Mesendoderm (in vitro differentiated cells): ENCODE data around the gene GPRIN1.

Experiments used
- DNase-seq: peaks from one replicate; pipeline ENCODE4 v3.0.0; 2013
- H2AK5ac ChIP-seq: 2 replicates; pipeline ENCODE4 v1.6.1; 2013; ENCODE audit warnings: low read length, inconsistent platforms
- H2BK120ac ChIP-seq: 2 replicates; pipeline ENCODE4 v1.6.1; 2013; ENCODE audit warnings: low read depth, mild to moderate bottlenecking, low read length, moderate library complexity, mixed read lengths
- H2BK15ac ChIP-seq: replicated peaks from 2 replicates; pipeline ENCODE4 v1.6.1; 2013; ENCODE audit warnings: low read depth, mild to moderate bottlenecking, moderate library complexity
- H2BK5ac ChIP-seq: 2 replicates; pipeline ENCODE4 v1.6.1; 2013; ENCODE audit warnings: low read length, inconsistent platforms
- H3K18ac ChIP-seq: 2 replicates; pipeline ENCODE4 v1.6.1; 2013; ENCODE audit warnings: mild to moderate bottlenecking, low read length, mixed read lengths
- H3K23ac ChIP-seq: one replicate; pipeline ENCODE4 v1.6.1; 2013; ENCODE audit warnings: low read length
- H3K27ac ChIP-seq: 2 replicates; pipeline ENCODE4 v1.5.1; 2013; ENCODE audit warnings: low read depth, mild to moderate bottlenecking, inconsistent platforms, low read length, moderate library complexity
- H3K27me3 ChIP-seq: 2 replicates; pipeline ENCODE4 v1.6.1; 2013; ENCODE audit warnings: low read length, control low read depth, mild to moderate bottlenecking, inconsistent platforms; ENCODE audit not compliant: insufficient read depth, poor library complexity
- H3K36me3 ChIP-seq: 2 replicates; pipeline ENCODE4 v1.6.1; 2013; ENCODE audit warnings: low read length, inconsistent platforms; ENCODE audit not compliant: control insufficient read depth, insufficient read depth
- H3K4ac ChIP-seq: one replicate; pipeline ENCODE4 v1.6.1; 2013; ENCODE audit warnings: low read depth, mild to moderate bottlenecking, low read length, moderate library complexity
- H3K4me1 ChIP-seq: 2 replicates; pipeline ENCODE4 v1.6.1; 2013; ENCODE audit warnings: low read depth, low read length, inconsistent platforms; ENCODE audit not compliant: control insufficient read depth
- H3K4me2 ChIP-seq: 2 replicates; pipeline ENCODE4 v1.6.1; 2013; ENCODE audit warnings: low read length
- H3K4me3 ChIP-seq: 2 replicates; pipeline ENCODE4 v1.5.1; 2013; ENCODE audit warnings: mild to moderate bottlenecking, low read length
- H3K56ac ChIP-seq: one replicate; pipeline ENCODE4 v1.6.1; 2013; ENCODE audit warnings: low read length
- H3K79me1 ChIP-seq: 2 replicates; pipeline ENCODE4 v1.6.1; 2013; ENCODE audit warnings: low read length, inconsistent platforms
- H3K79me2 ChIP-seq: 2 replicates; pipeline ENCODE4 v1.6.1; 2013; ENCODE audit warnings: mild to moderate bottlenecking, low read length; ENCODE audit not compliant: control insufficient read depth, insufficient read depth
- H3K9ac ChIP-seq: 2 replicates; pipeline ENCODE4 v1.6.1; 2013; ENCODE audit warnings: low read length, inconsistent platforms
- H4K5ac ChIP-seq: one replicate; pipeline ENCODE4 v1.6.1; 2013; ENCODE audit warnings: low read length
- H4K8ac ChIP-seq: one replicate; pipeline ENCODE4 v1.6.1; 2013; ENCODE audit warnings: low read depth, mild to moderate bottlenecking, control low read depth, low read length, moderate library complexity
- WGBS: extraction: QIAGEN DNeasy Blood & Tissue Kit; methylation state at CpG from one replicate; pipeline ENCODE4 v1.1.7; 2013; ENCODE audit warnings: low lambda C conversion rate, missing lambda C conversion rate; ENCODE audit not compliant: insufficient coverage; ENCODE audit errors: extremely low coverage; 5-methylcytosine and 5-hydroxymethylcytosine counted together

GPRIN1 gene

DNA sequence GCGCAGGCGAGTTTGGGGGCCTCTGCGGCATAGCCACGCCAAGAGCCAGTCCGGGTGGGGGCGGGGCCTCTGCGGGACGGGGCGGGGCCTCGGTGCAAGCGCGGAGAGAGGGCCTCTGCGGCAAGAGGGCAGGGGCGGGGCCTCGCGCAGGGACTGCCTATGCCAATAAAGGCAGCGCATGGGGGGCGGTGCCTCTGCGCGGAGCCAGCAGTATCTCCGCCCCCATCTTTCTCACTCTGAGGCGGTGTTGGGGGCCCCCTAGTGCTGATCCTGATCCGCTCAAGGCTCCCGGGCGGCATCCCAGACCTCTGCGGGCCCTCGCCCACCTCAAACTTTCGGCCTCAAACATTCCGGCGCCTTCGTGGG, 9.2 kb upstream of the GPRIN1 start:
- no peaks in the 10 kb centered on the region for H3K79me2 ChIP-seq
- H3K4me1 ChIP-seq = peaks cover 2% of the 10 kb centered on the region
- H3K9ac ChIP-seq = no peak overlapping the region
- H2AK5ac ChIP-seq = no peak overlapping the region
- no peak overlapping the region for H2BK120ac ChIP-seq
- H4K5ac ChIP-seq = no peak overlapping the region
- H3K23ac ChIP-seq = no peak overlapping the region
- H3K4ac ChIP-seq = no peak overlapping the region
- peak overlapping the region; percentile 6 for H3K56ac ChIP-seq
- H3K4me2 ChIP-seq = peak overlapping the region; percentile 37
- H3K36me3 ChIP-seq = no peaks in the 10 kb centered on the region
- no peak overlapping the region for H3K4me3 ChIP-seq
- no peak overlapping the region for H4K8ac ChIP-seq
- H3K27me3 ChIP-seq = peaks cover 7% of the 10 kb centered on the region
- no peaks in the 10 kb centered on the region for H3K79me1 ChIP-seq
- no CpG with 5 or more reads among the region's 31 CpGs for WGBS
- peak; percentile 95 for DNase-seq
- no peak overlapping the region for H3K27ac ChIP-seq
- H2BK5ac ChIP-seq = no peak overlapping the region
- no peak overlapping the region for H3K18ac ChIP-seq
- no peak overlapping the region for H2BK15ac ChIP-seq

DNA sequence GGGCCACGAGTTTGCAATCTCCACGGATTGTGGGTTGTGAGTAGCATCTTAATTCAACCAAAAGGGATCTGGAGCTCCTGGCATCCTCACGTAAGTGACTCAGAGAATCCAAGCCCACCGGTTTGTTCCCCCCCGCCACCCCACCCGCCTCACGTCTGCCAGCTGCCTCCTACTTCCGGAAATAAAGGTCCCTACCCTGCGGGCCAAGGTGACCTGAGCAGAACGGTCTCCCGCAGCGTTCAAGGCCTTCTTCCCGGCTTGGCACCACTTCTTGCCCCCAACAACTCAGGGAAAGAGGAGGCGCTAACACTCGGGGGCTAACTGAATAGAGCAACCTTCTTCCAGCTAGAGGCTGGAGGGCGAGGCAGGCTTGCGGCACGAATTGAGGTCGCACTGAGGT, 8.8 kb upstream of the GPRIN1 start:
- H3K18ac ChIP-seq = no peak overlapping the region

DNA sequence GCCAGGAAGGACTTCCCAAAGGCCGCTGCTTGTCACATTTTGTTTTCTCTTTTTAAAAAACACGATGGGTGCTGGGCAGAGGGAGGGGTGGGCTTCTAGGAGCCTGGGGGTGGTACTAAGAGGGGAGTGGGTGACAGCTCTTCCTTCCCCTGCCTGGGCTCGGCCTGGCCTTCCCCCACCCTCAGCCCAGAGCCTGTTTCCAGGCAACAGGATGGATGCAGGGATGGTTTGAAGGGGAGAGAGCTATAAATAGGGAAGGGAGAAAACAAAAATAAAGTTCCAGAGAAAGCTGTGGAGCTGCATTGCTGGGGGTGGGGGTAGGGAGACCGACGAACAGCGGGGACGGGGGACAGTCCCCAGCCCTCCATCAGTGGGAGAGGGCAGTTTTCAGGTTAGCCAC, 6.6 kb upstream of the GPRIN1 start:
- WGBS = no CpG with 5 or more reads among the region's 7 CpGs
- Histone ChIP-seq H3K4me1 (peaks cover 2% of the 10 kb centered on the region), H4K8ac (no peak overlapping the region), H3K79me2 (no peaks in the 10 kb centered on the region), H3K4ac (no peak overlapping the region), H2BK15ac (no peak overlapping the region), H3K4me3 (no peak overlapping the region), H3K36me3 (no peaks in the 10 kb centered on the region), H3K18ac (no peak overlapping the region), H3K4me2 (no peak overlapping the region), H3K79me1 (no peaks in the 10 kb centered on the region), H3K27me3 (peaks cover 7% of the 10 kb centered on the region), H3K9ac (no peak overlapping the region), H3K27ac (no peak overlapping the region), H3K23ac (no peak overlapping the region), H2BK5ac (no peak overlapping the region), H2AK5ac (no peak overlapping the region), H2BK120ac (no peak overlapping the region), H4K5ac (no peak overlapping the region), H3K56ac (no peak overlapping the region)
- no peak for DNase-seq

More for the DNA sequence above, 8.8 kb upstream of the GPRIN1 start:
- Histone ChIP-seq H2AK5ac (no peak overlapping the region), H3K27ac (no peak overlapping the region), H3K36me3 (no peaks in the 10 kb centered on the region), H3K27me3 (peaks cover 7% of the 10 kb centered on the region), H2BK15ac (no peak overlapping the region), H3K79me1 (no peaks in the 10 kb centered on the region), H3K4ac (no peak overlapping the region), H3K4me2 (peak overlapping the region; percentile 37), H3K9ac (no peak overlapping the region), H3K4me3 (no peak overlapping the region), H3K4me1 (peaks cover 2% of the 10 kb centered on the region), H3K56ac (peak overlapping the region; percentile 6), H4K5ac (no peak overlapping the region), H2BK5ac (no peak overlapping the region), H4K8ac (no peak overlapping the region), H2BK120ac (no peak overlapping the region), H3K79me2 (no peaks in the 10 kb centered on the region), H3K23ac (no peak overlapping the region)
- DNase-seq = no peak
- WGBS = no CpG with 5 or more reads among the region's 19 CpGs

DNA sequence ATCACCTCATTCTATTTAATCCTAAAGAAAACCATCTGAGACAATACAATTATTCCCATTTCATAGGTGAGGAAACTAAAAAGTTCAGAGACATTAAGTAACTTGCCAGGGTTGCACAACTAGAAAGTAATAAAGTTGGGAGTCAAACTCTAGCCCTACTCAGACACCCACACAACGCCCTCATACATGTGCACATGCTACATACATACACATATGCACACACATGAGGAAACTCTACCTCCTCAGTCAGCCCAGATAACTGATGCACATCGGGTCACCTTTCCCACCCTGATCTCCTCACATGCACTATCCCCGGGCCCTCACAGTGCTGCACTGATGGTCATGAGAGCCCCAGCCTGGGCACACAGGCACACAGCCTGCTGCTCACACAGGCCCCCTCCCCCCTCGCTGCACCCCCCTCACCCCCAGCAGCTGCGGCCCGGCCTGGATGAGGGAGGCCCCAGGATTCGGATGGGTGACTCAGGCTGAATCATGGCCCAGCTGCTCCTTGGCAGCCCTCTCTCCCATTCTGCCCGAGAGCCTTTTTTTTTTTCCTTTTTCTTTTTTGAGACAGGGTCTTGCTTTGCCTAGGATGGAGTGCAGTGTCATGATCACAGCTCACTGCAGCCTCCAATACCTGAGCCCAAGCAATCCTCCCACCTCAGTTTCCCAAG, 5.0 kb upstream of the GPRIN1 start:
- Histone ChIP-seq H2BK120ac (no peak overlapping the region), H3K4me2 (no peak overlapping the region), H3K4ac (no peak overlapping the region), H4K5ac (no peak overlapping the region), H3K27me3 (peaks cover 3% of the 10 kb centered on the region), H2AK5ac (no peak overlapping the region), H3K23ac (no peak overlapping the region), H3K4me1 (peaks cover 2% of the 10 kb centered on the region), H3K18ac (no peak overlapping the region), H3K27ac (no peak overlapping the region), H3K36me3 (no peaks in the 10 kb centered on the region), H2BK15ac (no peak overlapping the region), H3K9ac (no peak overlapping the region), H3K79me2 (no peaks in the 10 kb centered on the region), H2BK5ac (no peak overlapping the region), H3K79me1 (no peaks in the 10 kb centered on the region), H4K8ac (no peak overlapping the region), H3K4me3 (no peak overlapping the region), H3K56ac (no peak overlapping the region)
- DNase-seq = no peak
- WGBS = no CpG with 5 or more reads among the region's 8 CpGs

DNA sequence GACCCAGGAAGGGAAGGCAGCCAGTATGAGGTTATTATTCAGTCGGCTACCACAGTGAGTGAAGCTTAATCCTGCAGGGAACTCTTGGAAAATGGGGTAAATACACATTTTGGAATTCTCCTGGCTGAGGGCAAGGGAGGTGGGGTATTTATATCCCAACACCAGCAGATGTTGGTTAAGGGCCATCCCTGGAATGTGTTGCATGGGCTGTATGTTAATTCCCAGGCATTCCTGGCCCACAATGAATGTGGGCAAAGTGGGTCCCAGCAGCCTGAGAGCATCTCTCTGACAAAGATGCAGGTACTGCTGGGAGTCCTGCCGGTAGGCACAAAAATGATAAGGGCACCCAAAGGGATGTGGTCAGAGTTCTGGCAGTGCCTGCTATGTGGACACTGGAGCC, 2.9 kb upstream of the GPRIN1 start:
- no peak overlapping the region for H3K18ac ChIP-seq
- H3K4me2 ChIP-seq = no peak overlapping the region
- H3K36me3 ChIP-seq = no peaks in the 10 kb centered on the region
- H3K56ac ChIP-seq = no peak overlapping the region
- no peak overlapping the region for H2AK5ac ChIP-seq
- H3K27me3 ChIP-seq = no peaks in the 10 kb centered on the region
- no peaks in the 10 kb centered on the region for H3K79me2 ChIP-seq
- no peak overlapping the region for H3K4ac ChIP-seq
- H3K27ac ChIP-seq = no peak overlapping the region
- no peak overlapping the region for H3K9ac ChIP-seq
- H4K5ac ChIP-seq = no peak overlapping the region
- H2BK5ac ChIP-seq = no peak overlapping the region
- no peak overlapping the region for H3K23ac ChIP-seq
- H4K8ac ChIP-seq = no peak overlapping the region
- no CpG with 5 or more reads among the region's 2 CpGs for WGBS
- no peaks in the 10 kb centered on the region for H3K4me1 ChIP-seq
- H2BK15ac ChIP-seq = no peak overlapping the region
- H3K4me3 ChIP-seq = no peak overlapping the region
- no peaks in the 10 kb centered on the region for H3K79me1 ChIP-seq
- DNase-seq = no peak
- no peak overlapping the region for H2BK120ac ChIP-seq

DNA sequence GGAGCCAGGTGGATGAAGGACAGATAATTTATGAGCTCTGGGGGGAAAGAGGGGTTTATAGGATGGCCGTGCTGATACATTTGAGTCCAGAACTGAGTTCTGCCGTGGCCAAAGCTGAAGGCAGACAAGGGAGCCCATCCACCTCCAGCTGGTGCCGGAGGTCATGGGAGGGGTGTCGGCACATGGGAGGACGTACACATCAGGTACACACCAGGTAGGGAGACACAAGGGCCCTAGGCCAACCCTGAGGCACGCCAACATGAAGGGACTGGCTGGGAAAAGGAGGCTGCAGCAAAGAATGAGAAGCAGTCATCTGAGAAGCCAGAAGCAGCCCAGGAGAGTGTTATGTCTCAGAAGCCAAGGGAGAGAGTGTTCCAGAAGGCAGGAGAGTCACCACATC, 2.1 kb upstream of the GPRIN1 start:
- Histone ChIP-seq H3K4me2 (no peak overlapping the region), H3K4ac (no peak overlapping the region), H3K9ac (no peak overlapping the region), H3K56ac (no peak overlapping the region), H2AK5ac (no peak overlapping the region), H3K4me1 (no peaks in the 10 kb centered on the region), H3K36me3 (no peaks in the 10 kb centered on the region), H3K27me3 (no peaks in the 10 kb centered on the region), H4K8ac (no peak overlapping the region), H3K23ac (no peak overlapping the region), H4K5ac (no peak overlapping the region), H3K79me1 (no peaks in the 10 kb centered on the region), H3K27ac (no peak overlapping the region), H3K18ac (no peak overlapping the region), H2BK15ac (no peak overlapping the region), H3K4me3 (no peak overlapping the region), H2BK5ac (no peak overlapping the region), H2BK120ac (no peak overlapping the region), H3K79me2 (no peaks in the 10 kb centered on the region)
- no peak for DNase-seq
- no CpG with 5 or more reads among the region's 6 CpGs for WGBS
